ENCODE measurements around the gene USP48.
"Not testable (repeated sequence)": the region's sequence is repeated elsewhere in the genome, so short reads cannot be mapped to it uniquely, and the experiment has no call there.

The USP48 gene

DNA sequence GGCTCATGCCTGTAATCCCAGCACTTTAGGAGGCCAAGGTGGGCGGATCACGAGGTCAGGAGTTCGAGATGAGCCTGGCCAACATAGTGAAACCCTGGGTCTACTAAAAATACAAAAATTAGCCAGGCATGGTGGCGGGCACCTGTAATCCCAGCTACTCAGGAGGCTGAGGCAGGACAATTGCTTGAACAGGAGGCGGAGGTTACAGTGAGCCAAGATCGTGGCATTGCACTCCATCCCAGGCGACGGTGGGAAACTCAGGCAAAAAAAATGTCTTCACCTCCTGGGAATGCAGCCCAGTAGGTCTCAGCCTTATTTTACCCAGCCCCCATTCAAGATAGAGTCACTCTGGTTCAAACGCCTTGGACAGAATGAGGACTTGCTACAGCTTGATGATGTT, 2.8 kb upstream of the USP48 start:
- not testable (repeated sequence) for H3K36me3 ChIP-seq (ENCODE audit: control insufficient read depth, insufficient read depth, low read length); H3K27ac ChIP-seq (ENCODE audit: low read depth, low read length, severe bottlenecking); H3K4me1 ChIP-seq (ENCODE audit: control insufficient read depth, insufficient read depth, low read length, poor library complexity, severe bottlenecking); H3K4me3 ChIP-seq (ENCODE audit: extremely low read depth, insufficient read depth, low read length, poor library complexity, severe bottlenecking); H3K9me3 ChIP-seq (ENCODE audit: control insufficient read depth, low read length)
- 93 to 96% methylated on average over 6 to 9 of the region's 9 CpGs for WGBS, 2 experiments (ENCODE audit: insufficient coverage in 2 of 2)

- Histone ChIP-seq H3K27ac (ENCODE audit: low read depth, low read length, severe bottlenecking) (peak overlapping the region; percentile 100), H3K9me3 (ENCODE audit: control insufficient read depth, low read length) (no peaks in the 10 kb centered on the region), H3K4me3 (ENCODE audit: extremely low read depth, insufficient read depth, low read length, poor library complexity, severe bottlenecking) (peak overlapping the region; percentile 89), H3K36me3 (ENCODE audit: control insufficient read depth, insufficient read depth, low read length) (no peaks in the 10 kb centered on the region), H3K4me1 (ENCODE audit: control insufficient read depth, insufficient read depth, low read length, poor library complexity, severe bottlenecking) (peaks cover 7% of the 10 kb centered on the region)
- WGBS, 2 experiments (ENCODE audit: insufficient coverage in 2 of 2), result 47 to 51% methylated on average over 29 to 31 of the region's 32 CpGs
Measured at GRCh38 chr1:21783679-21784603, 992 bp upstream of the USP48 start.

GRCh38 chr1:21782349-21782867, 541 bp downstream of the USP48 start:
- peaks cover 7% of the 10 kb centered on the region for H3K4me1 ChIP-seq (ENCODE audit: control insufficient read depth, insufficient read depth, low read length, poor library complexity, severe bottlenecking)
- H3K27ac ChIP-seq (ENCODE audit: low read depth, low read length, severe bottlenecking), result peak overlapping the region; percentile 100
- peak overlapping the region; percentile 89 for H3K4me3 ChIP-seq (ENCODE audit: extremely low read depth, insufficient read depth, low read length, poor library complexity, severe bottlenecking)
- no peaks in the 10 kb centered on the region for H3K9me3 ChIP-seq (ENCODE audit: control insufficient read depth, low read length)
- H3K36me3 ChIP-seq (ENCODE audit: control insufficient read depth, insufficient read depth, low read length), result peaks cover under 1% of the 10 kb centered on the region
- WGBS, 2 experiments (ENCODE audit: insufficient coverage in 2 of 2), result 0 to 1% methylated on average over 36 to 37 of the region's 37 CpGs

- H3K36me3 ChIP-seq (ENCODE audit: control insufficient read depth, insufficient read depth, low read length), result peaks cover 2% of the 10 kb centered on the region
- H3K4me1 ChIP-seq (ENCODE audit: control insufficient read depth, insufficient read depth, low read length, poor library complexity, severe bottlenecking), result peaks cover 7% of the 10 kb centered on the region
- H3K4me3 ChIP-seq (ENCODE audit: extremely low read depth, insufficient read depth, low read length, poor library complexity, severe bottlenecking), result peak overlapping the region; percentile 89
- peak overlapping the region; percentile 100 for H3K27ac ChIP-seq (ENCODE audit: low read depth, low read length, severe bottlenecking)
- no peaks in the 10 kb centered on the region for H3K9me3 ChIP-seq (ENCODE audit: control insufficient read depth, low read length)
- WGBS, 2 experiments (ENCODE audit: insufficient coverage in 2 of 2), result 2% methylated on average over 11 to 14 of the region's 17 CpGs
Measured at GRCh38 chr1:21781815-21782348, 1.1 kb downstream of the USP48 start.

GRCh38 chr1:21779613-21780521, 3.1 kb downstream of the USP48 start:
- WGBS, 2 experiments (ENCODE audit: insufficient coverage in 2 of 2), result 98 to 100% methylated on average over 3 to 5 of the region's 12 CpGs
- Histone ChIP-seq H3K9me3 (ENCODE audit: control insufficient read depth, low read length) (no peaks in the 10 kb centered on the region), H3K4me1 (ENCODE audit: control insufficient read depth, insufficient read depth, low read length, poor library complexity, severe bottlenecking) (peaks cover 7% of the 10 kb centered on the region), H3K4me3 (ENCODE audit: extremely low read depth, insufficient read depth, low read length, poor library complexity, severe bottlenecking) (no peak overlapping the region), H3K27ac (ENCODE audit: low read depth, low read length, severe bottlenecking) (no peak overlapping the region), H3K36me3 (ENCODE audit: control insufficient read depth, insufficient read depth, low read length) (peaks cover 2% of the 10 kb centered on the region)

DNA sequence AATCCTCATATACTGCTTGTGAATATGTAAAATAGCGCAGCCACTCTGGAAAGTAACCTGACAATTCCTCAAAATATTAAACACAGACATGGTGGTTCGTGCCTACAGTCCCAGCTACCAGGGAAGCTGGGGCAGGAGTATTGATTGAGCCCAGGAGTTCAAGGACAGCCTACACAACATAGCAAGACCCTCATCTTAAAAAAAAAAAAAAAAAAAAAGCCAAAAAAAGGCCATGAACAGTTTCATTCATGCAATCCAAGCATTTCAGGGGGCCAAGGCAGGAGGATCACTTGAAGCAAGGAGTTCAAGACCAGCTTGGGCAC, 4.6 kb downstream of the USP48 start:
- no CpG with 5 or more reads among the region's 2 CpGs for WGBS, 2 experiments (ENCODE audit: insufficient coverage in 2 of 2)
- peaks cover 2% of the 10 kb centered on the region for H3K36me3 ChIP-seq (ENCODE audit: control insufficient read depth, insufficient read depth, low read length)
- no peaks in the 10 kb centered on the region for H3K9me3 ChIP-seq (ENCODE audit: control insufficient read depth, low read length)
- H3K27ac ChIP-seq (ENCODE audit: low read depth, low read length, severe bottlenecking), result no peak overlapping the region
- H3K4me3 ChIP-seq (ENCODE audit: extremely low read depth, insufficient read depth, low read length, poor library complexity, severe bottlenecking), result no peak overlapping the region
- H3K4me1 ChIP-seq (ENCODE audit: control insufficient read depth, insufficient read depth, low read length, poor library complexity, severe bottlenecking), result peaks cover 7% of the 10 kb centered on the region

DNA sequence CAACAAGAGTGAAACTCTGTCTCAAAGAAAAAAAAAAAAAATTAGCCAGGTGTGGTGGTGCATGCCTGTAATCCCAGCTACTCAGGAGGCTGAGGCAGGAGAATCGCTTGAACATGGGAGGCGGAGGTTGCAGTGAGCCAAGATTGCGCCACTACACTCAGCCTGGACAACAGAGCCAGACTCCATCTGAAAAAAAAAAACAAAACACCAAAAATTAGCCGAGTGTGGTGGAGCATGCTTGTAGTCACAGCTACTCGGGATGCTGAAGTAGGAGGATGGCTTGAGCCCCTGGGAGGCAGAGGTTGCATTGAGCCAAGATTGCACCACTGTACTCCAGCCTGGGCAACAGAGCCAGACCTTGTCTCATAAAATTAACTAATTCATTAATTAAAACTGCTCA, 6.0 kb downstream of the USP48 start:
- H3K27ac ChIP-seq (ENCODE audit: low read depth, low read length, severe bottlenecking); H3K36me3 ChIP-seq (ENCODE audit: control insufficient read depth, insufficient read depth, low read length); H3K4me1 ChIP-seq (ENCODE audit: control insufficient read depth, insufficient read depth, low read length, poor library complexity, severe bottlenecking); H3K9me3 ChIP-seq (ENCODE audit: control insufficient read depth, low read length); H3K4me3 ChIP-seq (ENCODE audit: extremely low read depth, insufficient read depth, low read length, poor library complexity, severe bottlenecking): not testable (repeated sequence)
- WGBS, 2 experiments (ENCODE audit: insufficient coverage in 2 of 2), result 83 to 100% methylated on average over 2 to 3 of the region's 5 CpGs

GRCh38 chr1:21775985-21776562, 6.9 kb downstream of the USP48 start:
- Histone ChIP-seq H3K27ac (ENCODE audit: low read depth, low read length, severe bottlenecking) (no peak overlapping the region), H3K4me3 (ENCODE audit: extremely low read depth, insufficient read depth, low read length, poor library complexity, severe bottlenecking) (no peak overlapping the region), H3K4me1 (ENCODE audit: control insufficient read depth, insufficient read depth, low read length, poor library complexity, severe bottlenecking) (peaks cover 7% of the 10 kb centered on the region), H3K36me3 (ENCODE audit: control insufficient read depth, insufficient read depth, low read length) (peaks cover 2% of the 10 kb centered on the region), H3K9me3 (ENCODE audit: control insufficient read depth, low read length) (no peaks in the 10 kb centered on the region)

DNA sequence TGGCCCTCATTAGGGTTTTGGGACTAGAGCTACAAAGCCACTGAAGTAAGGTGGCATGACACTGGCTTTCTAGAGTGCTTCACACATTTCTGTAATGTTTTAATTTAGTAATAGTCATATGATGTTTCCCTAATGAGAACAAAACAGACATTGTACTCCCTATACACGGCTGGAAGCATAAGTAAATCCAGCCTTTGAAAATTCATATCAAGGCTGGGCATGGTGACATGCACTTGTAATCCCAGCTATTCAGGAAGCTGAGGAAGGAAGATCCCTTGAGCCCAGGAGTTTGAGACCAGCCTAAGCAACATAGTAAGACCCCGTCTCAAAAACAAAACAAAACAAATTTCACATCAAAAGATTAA, 7.4 kb downstream of the USP48 start:
- H3K4me1 ChIP-seq (ENCODE audit: control insufficient read depth, insufficient read depth, low read length, poor library complexity, severe bottlenecking), result peaks cover 6% of the 10 kb centered on the region
- WGBS, 2 experiments (ENCODE audit: insufficient coverage in 2 of 2), result no CpG with 5 or more reads among the region's 2 CpGs
- no peaks in the 10 kb centered on the region for H3K9me3 ChIP-seq (ENCODE audit: control insufficient read depth, low read length)
- H3K27ac ChIP-seq (ENCODE audit: low read depth, low read length, severe bottlenecking), result no peak overlapping the region
- no peak overlapping the region for H3K4me3 ChIP-seq (ENCODE audit: extremely low read depth, insufficient read depth, low read length, poor library complexity, severe bottlenecking)
- peaks cover 2% of the 10 kb centered on the region for H3K36me3 ChIP-seq (ENCODE audit: control insufficient read depth, insufficient read depth, low read length)

- Histone ChIP-seq H3K27ac (ENCODE audit: low read depth, low read length, severe bottlenecking) (no peak overlapping the region), H3K36me3 (ENCODE audit: control insufficient read depth, insufficient read depth, low read length) (peaks cover 2% of the 10 kb centered on the region), H3K4me1 (ENCODE audit: control insufficient read depth, insufficient read depth, low read length, poor library complexity, severe bottlenecking) (peaks cover under 1% of the 10 kb centered on the region), H3K9me3 (ENCODE audit: control insufficient read depth, low read length) (no peaks in the 10 kb centered on the region), H3K4me3 (ENCODE audit: extremely low read depth, insufficient read depth, low read length, poor library complexity, severe bottlenecking) (no peak overlapping the region)
- WGBS, 2 experiments (ENCODE audit: insufficient coverage in 2 of 2), result 95 to 96% methylated on average over 9 of the region's 15 CpGs
Measured at GRCh38 chr1:21774835-21775549, 8.0 kb downstream of the USP48 start.

Measured in mesodermal cell (in vitro differentiated cells).